GM18858 (cell line): ENCODE results near the gene IL1RAPL1.

ENCODE experiments used
- ATAC-seq: cut with Tn5 transposase; IDR thresholded peaks from one replicate; pipeline ENCODE4 v1.9.1; 2021; ENCODE audit not compliant: unreplicated experiment

Gene IL1RAPL1

GRCh38 chrX:28586981-28587551, at the start of gene IL1RAPL1:
TSS of gene IL1RAPL1 (plus strand) at chrX:28587446.
- no peak for ATAC-seq

GRCh38 chrX:28542791-28543190, 44.5 kb upstream of the IL1RAPL1 start:
- ATAC-seq: no peak

- ATAC-seq: no peak
These were observed 37.4 kb upstream of the IL1RAPL1 start for GRCh38 chrX:28549838-28550237.

- ATAC-seq: no peak
These were observed 36.8 kb upstream of the IL1RAPL1 start for GRCh38 chrX:28550331-28550872.

GRCh38 chrX:28552322-28552721, 34.9 kb upstream of the IL1RAPL1 start:
- no peak for ATAC-seq

GRCh38 chrX:28552882-28553829, 34.1 kb upstream of the IL1RAPL1 start:
- no peak for ATAC-seq

GRCh38 chrX:28576117-28576516, 11.1 kb upstream of the IL1RAPL1 start:
- no peak for ATAC-seq

- no peak for ATAC-seq
These were observed 5.7 kb upstream of the IL1RAPL1 start for GRCh38 chrX:28581522-28581921.

- no peak for ATAC-seq
These were observed 4.7 kb upstream of the IL1RAPL1 start for GRCh38 chrX:28582511-28582910.

GRCh38 chrX:28584025-28584424, 3.2 kb upstream of the IL1RAPL1 start:
- ATAC-seq: no peak

- no peak for ATAC-seq
These were observed 1.5 kb upstream of the IL1RAPL1 start for GRCh38 chrX:28585767-28586166.

GRCh38 chrX:28586286-28586685, 960 bp upstream of the IL1RAPL1 start:
- no peak for ATAC-seq

GRCh38 chrX:28589046-28589445, 1.8 kb downstream of the IL1RAPL1 start:
- ATAC-seq: no peak

- no peak for ATAC-seq
These were observed 3.1 kb downstream of the IL1RAPL1 start for GRCh38 chrX:28590396-28590795.

- ATAC-seq: no peak
These were observed 4.3 kb downstream of the IL1RAPL1 start for GRCh38 chrX:28591542-28591941.

- no peak for ATAC-seq
These were observed 8.1 kb downstream of the IL1RAPL1 start for GRCh38 chrX:28595346-28595745.

- ATAC-seq: no peak
These were observed 12.7 kb downstream of the IL1RAPL1 start for GRCh38 chrX:28599957-28600356.

- ATAC-seq: no peak
These were observed 21.8 kb downstream of the IL1RAPL1 start for GRCh38 chrX:28609003-28609402.

GRCh38 chrX:28609917-28610613, 22.8 kb downstream of the IL1RAPL1 start:
- ATAC-seq: no peak

- no peak for ATAC-seq
These were observed 23.5 kb downstream of the IL1RAPL1 start for GRCh38 chrX:28610746-28611145.

GRCh38 chrX:28613558-28613957, 26.3 kb downstream of the IL1RAPL1 start:
- ATAC-seq: no peak
